A673 (cell line): ENCODE data around the gene ACSM4. TPM values are rescaled to one million over a fixed set of nuclear protein-coding genes. Genes with fewer than 3 reads are reported as not detected.
"Not testable (repeated sequence)": the region's sequence is repeated elsewhere in the genome, so short reads cannot be mapped to it uniquely, and the experiment has no call there.

ENCODE experiments used
- BruUV-seq: library from RNA; stranded (reverse); fragments of 400-500 nt; replicated peaks from 2 replicates; lab custom pipeline; 2021; lab: Mats Ljungman, UMichigan
- CTCF ChIA-PET: fragments of 300-600 bp; sonication (Branson Sonifier 250); formaldehyde crosslinking; loops from one replicate; lab custom pipeline; 2022; ENCODE audit warnings: antibody characterized with exemption; lab: Charles Lee
- POLR2A ChIA-PET: fragments of 300-600 bp; sonication (Branson Sonifier 250); formaldehyde crosslinking; loops from one replicate; lab custom pipeline; 2022; ENCODE audit warnings: antibody characterized with exemption; ENCODE audit not compliant: low non-redundant PET; lab: Charles Lee
- DNase-seq: peaks from one replicate; pipeline ENCODE4 v3.0.0-alpha.2; 2015; ENCODE audit warnings: low spot score
- H3K27ac ChIP-seq: fragments of 200-600 bp; sonication (generic); 2 replicates; pipeline ENCODE4 v1.5.1; 2016; ENCODE audit warnings: mixed run types, low read depth, mild to moderate bottlenecking, mixed read lengths, antibody characterized with exemption, low read length; ENCODE audit not compliant: poor library complexity, severe bottlenecking
- H3K27me3 ChIP-seq: fragments of 200-600 bp; sonication (generic); replicated peaks from 2 replicates; pipeline ENCODE4 v1.6.1; 2017; ENCODE audit warnings: mixed run types, low read depth, mild to moderate bottlenecking, mixed read lengths, antibody characterized with exemption, low read length; ENCODE audit not compliant: insufficient read depth, poor library complexity
- H3K36me3 ChIP-seq: fragments of 200-600 bp; sonication (generic); 2 replicates; pipeline ENCODE4 v1.6.1; 2016; ENCODE audit warnings: mixed run types, mild to moderate bottlenecking, mixed read lengths, antibody characterized with exemption, low read length; ENCODE audit not compliant: insufficient read depth, poor library complexity, severe bottlenecking
- H3K4me1 ChIP-seq: fragments of 200-600 bp; sonication (generic); 2 replicates; pipeline ENCODE4 v1.6.1; 2017; ENCODE audit warnings: mixed run types, mild to moderate bottlenecking, mixed read lengths, antibody characterized with exemption, low read length; ENCODE audit not compliant: insufficient read depth, poor library complexity, severe bottlenecking
- H3K4me3 ChIP-seq: fragments of 200-600 bp; sonication (generic); 2 replicates; pipeline ENCODE4 v1.5.1; 2016; ENCODE audit warnings: low read depth, mixed run types, mild to moderate bottlenecking, mixed read lengths, low read length; ENCODE audit not compliant: poor library complexity, severe bottlenecking
- H3K9me3 ChIP-seq: fragments of 200-600 bp; sonication (generic); 2 replicates; pipeline ENCODE4 v1.6.1; 2016; ENCODE audit warnings: mixed run types, low read depth, mild to moderate bottlenecking, mixed read lengths, antibody characterized with exemption, low read length; ENCODE audit not compliant: poor library complexity, severe bottlenecking
- EZH2 ChIP-seq: fragments of 200-600 bp; sonication (generic); IDR thresholded peaks from 2 replicates; pipeline ENCODE4 v1.6.1; 2017; ENCODE audit warnings: borderline replicate concordance, low read depth, mild to moderate bottlenecking, mixed read lengths, antibody characterized with exemption, low read length; ENCODE audit not compliant: poor library complexity, severe bottlenecking
- intact Hi-C: fragments of 100-400 bp; cut with micrococcal nuclease; formaldehyde crosslinking; loops from one replicate; pipeline ENCODE4 v1.10.0; 2022; ENCODE audit not compliant: unreplicated experiment
- total RNA-seq: library from RNA; stranded (reverse); gene quantifications from 2 replicates; pipeline ENCODE4 v1.2.3, GENCODE V29; 2021
- TF ChIP-seq, protein P1 (sequence below): fragments of 300-800, 200-600 bp; sonication (generic); conservative IDR thresholded peaks from 2 replicates; pipeline ENCODE4 v1.5.1; 2017; ENCODE audit warnings: low read depth, mild to moderate bottlenecking, antibody characterized with exemption, low read length, moderate library complexity, mixed read lengths

The ACSM4 gene
- total RNA-seq, 1 experiment from 2014 or later, result not detected

DNA sequence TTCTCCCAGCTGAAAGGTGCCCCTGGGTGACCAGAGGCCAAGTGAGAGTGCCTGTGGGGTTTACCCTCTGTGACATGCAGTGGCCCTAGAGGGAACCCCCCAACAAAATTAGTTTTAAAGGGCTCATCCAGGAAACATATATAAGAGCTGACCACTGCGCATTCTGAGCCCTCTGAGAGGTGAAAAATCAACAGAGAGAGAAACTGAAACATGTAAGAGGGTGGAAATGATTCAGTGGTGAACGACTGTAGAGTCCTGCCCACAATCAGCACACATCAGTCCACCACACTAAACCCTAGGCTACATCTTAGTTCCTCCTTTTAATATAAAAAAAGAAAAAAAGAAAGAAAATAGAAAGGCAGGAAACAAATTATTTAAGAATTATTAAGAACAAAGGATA, 21.0 kb upstream of the ACSM4 start:
- Histone ChIP-seq H3K4me3 (no peak overlapping the region), H3K27me3 (no peaks in the 10 kb centered on the region), H3K4me1 (no peaks in the 10 kb centered on the region), H3K27ac (no peak overlapping the region), H3K36me3 (no peaks in the 10 kb centered on the region), H3K9me3 (no peaks in the 10 kb centered on the region)
- intact Hi-C loops, result no loop called here
- no peak for TF ChIP-seq EZH2
- TF ChIP-seq, protein P1, sequence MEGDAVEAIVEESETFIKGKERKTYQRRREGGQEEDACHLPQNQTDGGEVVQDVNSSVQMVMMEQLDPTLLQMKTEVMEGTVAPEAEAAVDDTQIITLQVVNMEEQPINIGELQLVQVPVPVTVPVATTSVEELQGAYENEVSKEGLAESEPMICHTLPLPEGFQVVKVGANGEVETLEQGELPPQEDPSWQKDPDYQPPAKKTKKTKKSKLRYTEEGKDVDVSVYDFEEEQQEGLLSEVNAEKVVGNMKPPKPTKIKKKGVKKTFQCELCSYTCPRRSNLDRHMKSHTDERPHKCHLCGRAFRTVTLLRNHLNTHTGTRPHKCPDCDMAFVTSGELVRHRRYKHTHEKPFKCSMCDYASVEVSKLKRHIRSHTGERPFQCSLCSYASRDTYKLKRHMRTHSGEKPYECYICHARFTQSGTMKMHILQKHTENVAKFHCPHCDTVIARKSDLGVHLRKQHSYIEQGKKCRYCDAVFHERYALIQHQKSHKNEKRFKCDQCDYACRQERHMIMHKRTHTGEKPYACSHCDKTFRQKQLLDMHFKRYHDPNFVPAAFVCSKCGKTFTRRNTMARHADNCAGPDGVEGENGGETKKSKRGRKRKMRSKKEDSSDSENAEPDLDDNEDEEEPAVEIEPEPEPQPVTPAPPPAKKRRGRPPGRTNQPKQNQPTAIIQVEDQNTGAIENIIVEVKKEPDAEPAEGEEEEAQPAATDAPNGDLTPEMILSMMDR, result no peak
- ChIA-PET POLR2A (no interaction called here), CTCF (no interaction called here)
- BruUV-seq, result no TSS peak
- no peak for DNase-seq

DNA sequence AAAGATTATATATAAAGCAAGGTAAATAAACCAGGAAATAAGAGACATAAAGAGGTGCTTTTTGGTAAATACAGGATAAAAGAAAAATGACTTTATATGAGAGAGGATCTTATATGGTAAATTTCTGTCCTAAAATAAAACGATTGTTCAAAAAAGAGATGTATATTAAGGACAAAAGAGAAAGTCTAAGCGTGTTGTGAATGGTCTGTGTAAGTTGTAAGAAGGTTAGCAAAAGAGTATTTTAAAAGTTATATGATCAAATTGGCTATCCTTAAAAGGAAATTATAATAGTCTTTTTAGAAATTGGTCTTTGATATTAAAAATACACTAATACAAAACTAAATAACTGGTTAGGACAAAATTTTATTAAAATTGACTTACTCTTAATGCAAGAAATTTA, 14.1 kb upstream of the ACSM4 start:
- no TSS peak for BruUV-seq
- peaks cover 11% of the 10 kb centered on the region for H3K9me3 ChIP-seq
- H3K36me3 ChIP-seq, result no peaks in the 10 kb centered on the region
- no peak overlapping the region for H3K4me3 ChIP-seq
- no peaks in the 10 kb centered on the region for H3K4me1 ChIP-seq
- POLR2A ChIA-PET, result no interaction called here
- no peaks in the 10 kb centered on the region for H3K27me3 ChIP-seq
- no peak overlapping the region for H3K27ac ChIP-seq
- DNase-seq, result no peak
- CTCF ChIA-PET, result no interaction called here
- intact Hi-C loops, result no loop called here
- TF ChIP-seq, protein P1, result no peak
- TF ChIP-seq EZH2, result no peak

DNA sequence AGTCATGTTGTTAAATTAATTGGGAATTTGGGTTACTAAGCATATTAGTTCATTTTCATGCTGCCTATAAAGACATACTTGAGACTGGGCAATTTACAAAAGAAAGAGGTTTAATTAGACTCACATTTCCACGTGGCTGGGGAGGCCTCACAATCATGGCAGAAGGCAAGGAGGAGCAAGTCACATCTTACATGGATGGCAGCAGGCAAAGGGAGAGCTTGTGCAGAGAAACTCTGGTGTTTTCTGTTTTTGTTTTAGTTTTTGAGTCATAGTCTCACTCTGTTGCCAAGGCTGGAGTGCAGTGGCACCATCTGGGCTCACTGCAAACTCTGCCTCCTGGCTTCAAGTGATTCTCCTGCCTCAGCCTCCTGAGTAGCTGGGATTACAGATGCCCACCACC, 13.3 kb upstream of the ACSM4 start:
- intact Hi-C loops, H3K36me3 ChIP-seq, CTCF ChIA-PET, H3K27ac ChIP-seq, POLR2A ChIA-PET, H3K4me3 ChIP-seq, BruUV-seq, H3K4me1 ChIP-seq, DNase-seq, H3K27me3 ChIP-seq: not testable (repeated sequence)
- H3K9me3 ChIP-seq, result peaks cover 11% of the 10 kb centered on the region

DNA sequence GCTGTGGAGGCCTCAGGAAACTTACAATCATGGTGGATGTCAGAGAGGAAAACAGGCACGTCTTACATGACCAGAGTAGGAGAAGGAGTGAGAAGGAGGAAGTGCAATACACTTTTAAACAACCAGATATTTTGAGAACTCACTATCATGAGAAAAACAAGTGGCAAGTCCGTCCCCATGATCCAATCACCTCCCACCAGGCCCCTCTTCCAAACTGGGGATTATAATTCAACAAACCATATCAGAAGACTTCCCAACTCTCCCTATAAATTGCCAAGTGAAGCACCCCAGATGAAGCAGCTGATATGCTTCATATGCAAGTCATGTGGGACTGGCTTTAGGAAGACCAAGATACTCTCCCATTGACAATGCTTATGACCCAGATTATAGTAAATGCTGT, 11.6 kb upstream of the ACSM4 start:
- peaks cover 11% of the 10 kb centered on the region for H3K9me3 ChIP-seq

More for the DNA sequence above, 11.6 kb upstream of the ACSM4 start:
- Histone ChIP-seq H3K27ac (no peak overlapping the region), H3K36me3 (no peaks in the 10 kb centered on the region), H3K4me1 (no peaks in the 10 kb centered on the region), H3K4me3 (no peak overlapping the region), H3K27me3 (peaks cover 13% of the 10 kb centered on the region)
- ChIA-PET CTCF (no interaction called here), POLR2A (no interaction called here)
- DNase-seq, result no peak
- BruUV-seq, result no TSS peak
- TF ChIP-seq, protein P1, result no peak
- TF ChIP-seq EZH2, result no peak
- intact Hi-C loops, result no loop called here
